ENCODE results near the gene DYNAP. TPM values are rescaled to one million over a fixed set of nuclear protein-coding genes. Genes with fewer than 3 reads are reported as not detected.

DYNAP gene
- total RNA-seq, 4 donors from 2014 or later, result not detected

GRCh38 chr18:54630963-54631362, 39.9 kb downstream of the DYNAP start:
- TF ChIP-seq CTCF (IDR thresholded peaks at IDR 0.05), result no peak
- H3K4me3 ChIP-seq (replicated peaks in 1 of 3), result no peak overlapping the region
- H3K9me3 ChIP-seq, result no peaks in the 10 kb centered on the region
- no peaks in the 10 kb centered on the region for H3K36me3 ChIP-seq
- H3K27me3 ChIP-seq, result no peaks in the 10 kb centered on the region
- no peak for DNase-seq
- intact Hi-C loops (cut with DNase I), result no loop called here
- H3K4me1 ChIP-seq, result no peaks in the 10 kb centered on the region
- no peak overlapping the region for H3K27ac ChIP-seq

GRCh38 chr18:54636217-54636616, 45.2 kb downstream of the DYNAP start:
- Histone ChIP-seq H3K36me3 (no peaks in the 10 kb centered on the region), H3K27me3 (no peaks in the 10 kb centered on the region), H3K4me1 (no peaks in the 10 kb centered on the region), H3K4me3 (replicated peaks in 1 of 3) (no peak overlapping the region), H3K9me3 (no peaks in the 10 kb centered on the region), H3K27ac (no peak overlapping the region)
- no peak for TF ChIP-seq POLR2A (IDR thresholded peaks at IDR 0.05)
- no peak for DNase-seq
- intact Hi-C loops (cut with DNase I), result no loop called here
- 86 to 91% methylated on average over 4 of the region's 4 CpGs for WGBS, 2 donors

- TF ChIP-seq CTCF (IDR thresholded peaks at IDR 0.05) (no peak), POLR2A (IDR thresholded peaks at IDR 0.05) (no peak)
- intact Hi-C loops (cut with DNase I), result no loop called here
- DNase-seq, result no peak
- Histone ChIP-seq H3K9me3 (peaks cover 3% of the 10 kb centered on the region), H3K4me3 (replicated peaks in 1 of 3) (no peak overlapping the region), H3K27ac (no peak overlapping the region), H3K27me3 (no peaks in the 10 kb centered on the region), H3K36me3 (no peaks in the 10 kb centered on the region), H3K4me1 (no peaks in the 10 kb centered on the region)
- 82 to 92% methylated on average over 1 of the region's 1 CpG for WGBS, 2 donors
Measured at GRCh38 chr18:54641734-54642133, 50.7 kb downstream of the DYNAP start.

- no peak overlapping the region for H3K27ac ChIP-seq
- H3K9me3 ChIP-seq, result peaks cover 3% of the 10 kb centered on the region
- DNase-seq, result peak in 1 of 2 donors; percentile 17
- no peaks in the 10 kb centered on the region for H3K4me1 ChIP-seq
- TF ChIP-seq CTCF (IDR thresholded peaks at IDR 0.05) (peak in 3 of 6 experiments; percentile 46 to 50 (median 49)), POLR2A (IDR thresholded peaks at IDR 0.05) (no peak)
- H3K27me3 ChIP-seq, result no peaks in the 10 kb centered on the region
- WGBS, 2 donors, result 22 to 24% methylated on average over 2 of the region's 2 CpGs
- no peak overlapping the region for H3K4me3 ChIP-seq (replicated peaks in 1 of 3)
- H3K36me3 ChIP-seq, result no peaks in the 10 kb centered on the region
- intact Hi-C loops (cut with DNase I), result no loop called here
Measured at GRCh38 chr18:54647176-54647575, 56.1 kb downstream of the DYNAP start.

Other genes with a start within 250 kb of the DYNAP start
- gene STARD6, start 233.4 kb upstream of the DYNAP start, total RNA-seq, result not detected
- gene C18orf54, start 233.3 kb upstream of the DYNAP start, total RNA-seq, result 1 to 10 TPM in 3 of 4 donors, under 1 TPM in 1; 0.96 to 2.2 (median 1.5) TPM
- gene RAB27B, start 237.2 kb downstream of the DYNAP start, total RNA-seq, result under 1 TPM; 0.21 to 0.44 (median 0.37) TPM

Data from thyroid gland (tissue), 4 donors.